Measurements from ENCODE around the gene FBXW9. TPM values are rescaled to one million over a fixed set of nuclear protein-coding genes. Genes with fewer than 3 reads are reported as not detected.

The FBXW9 gene
- total and polyA plus RNA-seq, 2 experiments from 2014 or later: 6.6 to 19.4 TPM

- no peaks in the 10 kb centered on the region for H4K20me1 ChIP-seq (replicated peaks; ENCODE audit: insufficient read depth)
- H3K4me1 ChIP-seq (ENCODE audit: insufficient read depth): no peaks in the 10 kb centered on the region
- H3K4me3 Mint-ChIP-seq: peak overlapping the region; percentile 71
- H3K36me3 ChIP-seq (ENCODE audit: insufficient read depth): no peaks in the 10 kb centered on the region
- 0 out of 2 replicates have a peak, but pooled peaks cover 5% of the 10 kb centered on the region for H3F3A ChIP-seq (replicated peaks; ENCODE audit: low read depth)
- H3K9me2 ChIP-seq (ENCODE audit: insufficient read depth): no peaks in the 10 kb centered on the region; the same call in 1 of the 2 replicates
- H3K27me3 ChIP-seq (ENCODE audit: insufficient read depth): no peaks in the 10 kb centered on the region
- H3K4me2 ChIP-seq: peak overlapping the region; percentile 70
- DNase-seq (ENCODE audit: low spot score) (peak; percentile 92), ATAC-seq (peak; percentile 96)
- no peak overlapping the region for H3K27ac ChIP-seq (ENCODE audit: low read depth)
- H3K36me3 Mint-ChIP-seq (ENCODE audit: low read depth): no peaks in the 10 kb centered on the region
- no peaks in the 10 kb centered on the region for H3K79me2 ChIP-seq (replicated peaks; ENCODE audit: insufficient read depth)
- H2AFZ ChIP-seq: peak overlapping the region; percentile 81; the same call in 1 of the 2 replicates
- H3K27me3 Mint-ChIP-seq (ENCODE audit: insufficient read depth, low read depth, poor library complexity): peaks cover 18% of the 10 kb centered on the region
- peak overlapping the region; percentile 53 for H3K4me3 ChIP-seq
- H3K27ac Mint-ChIP-seq: no peak overlapping the region
- no peaks in the 10 kb centered on the region; the same call in 2 of the 3 replicates for H3K4me1 Mint-ChIP-seq
- peak; percentile 74 to 92 for TF ChIP-seq CTCF (conservative IDR thresholded peaks at IDR 0.05; ENCODE audit: low read depth in 2 of 2)
- TF ChIP-seq JUNB (IDR thresholded peaks at IDR 0.05; ENCODE audit: unreplicated experiment): no peak
- TF ChIP-seq NANOG (IDR thresholded peaks at IDR 0.05; ENCODE audit: borderline replicate concordance): no peak
- peak; percentile 63; the same call in 1 of the 2 replicates for TF ChIP-seq CREB1 (CRISPR knock-in tag; IDR thresholded peaks at IDR 0.05; ENCODE audit: low read depth)
- peaks cover 2% of the 10 kb centered on the region; the same call in 1 of the 3 replicates for H3K9me3 Mint-ChIP-seq
Measured at GRCh38 chr19:12639901-12640613, 56.4 kb downstream of the FBXW9 start.

Small RNAs within 50 kb of the gene (small RNA-seq; reads per million reads assigned to genes)
- 324 reads per million, percentile 100 among the genes with 10 or more reads in this experiment for gene SNORD41 (ENCODE audit: low replicate concordance)

Other genes starting within 250 kb of the FBXW9 start
- 1.8 and 2.7 TPM in 2 replicates for gene ZNF709, start 211.8 kb downstream of the FBXW9 start, total RNA-seq (2014; rRNA removed; shearing (Covaris generic))
- gene ZNF709, start 211.8 kb downstream of the FBXW9 start, polyA plus RNA-seq (2016; fragmentation: Nextera tagmentation; extraction: Ambion mirVana): 0.82 and 0.94 TPM in 2 replicates
- gene ZNF564, start 145.1 kb downstream of the FBXW9 start, total RNA-seq (2014; rRNA removed; shearing (Covaris generic)): 8.6 and 8.9 TPM in 2 replicates
- gene ZNF564, start 145.1 kb downstream of the FBXW9 start, polyA plus RNA-seq (2016; fragmentation: Nextera tagmentation; extraction: Ambion mirVana): 5.8 and 7.1 TPM in 2 replicates
- gene ZNF490, start 85.8 kb downstream of the FBXW9 start, total RNA-seq (2014; rRNA removed; shearing (Covaris generic)): 7.3 and 8.5 TPM in 2 replicates
- gene ZNF490, start 85.8 kb downstream of the FBXW9 start, polyA plus RNA-seq (2016; fragmentation: Nextera tagmentation; extraction: Ambion mirVana): 1.3 and 1.4 TPM in 2 replicates
- 15.3 TPM in 2 replicates for gene ZNF791, start 85.7 kb downstream of the FBXW9 start, total RNA-seq (2014; rRNA removed; shearing (Covaris generic))
- 9.8 and 12.2 TPM in 2 replicates for gene ZNF791, start 85.7 kb downstream of the FBXW9 start, polyA plus RNA-seq (2016; fragmentation: Nextera tagmentation; extraction: Ambion mirVana)
- 60.8 and 73.8 TPM in 2 replicates for gene MAN2B1, start 29.9 kb downstream of the FBXW9 start, total RNA-seq (2014; rRNA removed; shearing (Covaris generic))
- gene MAN2B1, start 29.9 kb downstream of the FBXW9 start, polyA plus RNA-seq (2016; fragmentation: Nextera tagmentation; extraction: Ambion mirVana): 33.2 and 39.2 TPM in 2 replicates
- gene WDR83, start 29.8 kb downstream of the FBXW9 start, total RNA-seq (2014; rRNA removed; shearing (Covaris generic)): 12.5 and 31.6 TPM in 2 replicates
- gene WDR83, start 29.8 kb downstream of the FBXW9 start, polyA plus RNA-seq (2016; fragmentation: Nextera tagmentation; extraction: Ambion mirVana): 18.5 and 18.6 TPM in 2 replicates
- 126 and 141 TPM in 2 replicates for gene DHPS, start 14.8 kb downstream of the FBXW9 start, total RNA-seq (2014; rRNA removed; shearing (Covaris generic))
- 85.4 and 107 TPM in 2 replicates for gene DHPS, start 14.8 kb downstream of the FBXW9 start, polyA plus RNA-seq (2016; fragmentation: Nextera tagmentation; extraction: Ambion mirVana)
- not detected in 2 replicates for gene GNG14, start 8.6 kb downstream of the FBXW9 start, total RNA-seq (2014; rRNA removed; shearing (Covaris generic))
- not detected in 2 replicates for gene GNG14, start 8.6 kb downstream of the FBXW9 start, polyA plus RNA-seq (2016; fragmentation: Nextera tagmentation; extraction: Ambion mirVana)
- gene TNPO2, start 27.3 kb upstream of the FBXW9 start, total RNA-seq (2014; rRNA removed; shearing (Covaris generic)): 83.0 and 85.9 TPM in 2 replicates
- 35.8 and 37.1 TPM in 2 replicates for gene TNPO2, start 27.3 kb upstream of the FBXW9 start, polyA plus RNA-seq (2016; fragmentation: Nextera tagmentation; extraction: Ambion mirVana)
- 170 and 171 TPM in 2 replicates for gene TRIR, start 38.1 kb upstream of the FBXW9 start, total RNA-seq (2014; rRNA removed; shearing (Covaris generic))
- gene TRIR, start 38.1 kb upstream of the FBXW9 start, polyA plus RNA-seq (2016; fragmentation: Nextera tagmentation; extraction: Ambion mirVana): 254 and 257 TPM in 2 replicates
- 75.3 and 109 TPM in 2 replicates for gene GET3, start 40.9 kb upstream of the FBXW9 start, total RNA-seq (2014; rRNA removed; shearing (Covaris generic))
- gene GET3, start 40.9 kb upstream of the FBXW9 start, polyA plus RNA-seq (2016; fragmentation: Nextera tagmentation; extraction: Ambion mirVana): 89.5 and 90.4 TPM in 2 replicates
- gene BEST2, start 55.2 kb upstream of the FBXW9 start, total RNA-seq (2014; rRNA removed; shearing (Covaris generic)): 7.5 and 10.4 TPM in 2 replicates
- 1.2 and 1.3 TPM in 2 replicates for gene BEST2, start 55.2 kb upstream of the FBXW9 start, polyA plus RNA-seq (2016; fragmentation: Nextera tagmentation; extraction: Ambion mirVana)
- gene HOOK2, start 78.9 kb upstream of the FBXW9 start, total RNA-seq (2014; rRNA removed; shearing (Covaris generic)): 85.3 and 86.4 TPM in 2 replicates
- 46.9 and 56.9 TPM in 2 replicates for gene HOOK2, start 78.9 kb upstream of the FBXW9 start, polyA plus RNA-seq (2016; fragmentation: Nextera tagmentation; extraction: Ambion mirVana)
- 16.0 and 20.2 TPM in 2 replicates for gene JUNB, start 94.9 kb upstream of the FBXW9 start, total RNA-seq (2014; rRNA removed; shearing (Covaris generic))
- 7.7 and 7.8 TPM in 2 replicates for gene JUNB, start 94.9 kb upstream of the FBXW9 start, polyA plus RNA-seq (2016; fragmentation: Nextera tagmentation; extraction: Ambion mirVana)
- 465 and 486 TPM in 2 replicates for gene PRDX2, start 105.2 kb upstream of the FBXW9 start, total RNA-seq (2014; rRNA removed; shearing (Covaris generic))
- gene PRDX2, start 105.2 kb upstream of the FBXW9 start, polyA plus RNA-seq (2016; fragmentation: Nextera tagmentation; extraction: Ambion mirVana): 314 and 346 TPM in 2 replicates
- 0.38 TPM in 1 of 2 replicates, not detected in the other for gene THSD8, start 105.4 kb upstream of the FBXW9 start, total RNA-seq (2014; rRNA removed; shearing (Covaris generic))
- 38.5 and 42.2 TPM in 2 replicates for gene THSD8, start 105.4 kb upstream of the FBXW9 start, polyA plus RNA-seq (2016; fragmentation: Nextera tagmentation; extraction: Ambion mirVana)
- 62.6 and 68.2 TPM in 2 replicates for gene RNASEH2A, start 110.0 kb upstream of the FBXW9 start, total RNA-seq (2014; rRNA removed; shearing (Covaris generic))
- gene RNASEH2A, start 110.0 kb upstream of the FBXW9 start, polyA plus RNA-seq (2016; fragmentation: Nextera tagmentation; extraction: Ambion mirVana): 39.4 and 40.5 TPM in 2 replicates
- gene RTBDN, start 137.9 kb upstream of the FBXW9 start, total RNA-seq (2014; rRNA removed; shearing (Covaris generic)): 3.3 and 4.1 TPM in 2 replicates
- 4.4 and 4.6 TPM in 2 replicates for gene RTBDN, start 137.9 kb upstream of the FBXW9 start, polyA plus RNA-seq (2016; fragmentation: Nextera tagmentation; extraction: Ambion mirVana)
- gene MAST1, start 141.9 kb upstream of the FBXW9 start, total RNA-seq (2014; rRNA removed; shearing (Covaris generic)): 13.4 and 19.9 TPM in 2 replicates
- gene MAST1, start 141.9 kb upstream of the FBXW9 start, polyA plus RNA-seq (2016; fragmentation: Nextera tagmentation; extraction: Ambion mirVana): 8.9 and 13.9 TPM in 2 replicates
- gene DNASE2, start 184.8 kb upstream of the FBXW9 start, total RNA-seq (2014; rRNA removed; shearing (Covaris generic)): 27.3 and 35.0 TPM in 2 replicates
- 15.9 and 17.4 TPM in 2 replicates for gene DNASE2, start 184.8 kb upstream of the FBXW9 start, polyA plus RNA-seq (2016; fragmentation: Nextera tagmentation; extraction: Ambion mirVana)
- gene KLF1, start 190.6 kb upstream of the FBXW9 start, total RNA-seq (2014; rRNA removed; shearing (Covaris generic)): 1.1 and 1.4 TPM in 2 replicates
- 0.74 and 0.80 TPM in 2 replicates for gene KLF1, start 190.6 kb upstream of the FBXW9 start, polyA plus RNA-seq (2016; fragmentation: Nextera tagmentation; extraction: Ambion mirVana)
- gene GCDH, start 194.5 kb upstream of the FBXW9 start, total RNA-seq (2014; rRNA removed; shearing (Covaris generic)): 73.3 and 99.8 TPM in 2 replicates
- gene GCDH, start 194.5 kb upstream of the FBXW9 start, polyA plus RNA-seq (2016; fragmentation: Nextera tagmentation; extraction: Ambion mirVana): 51.5 and 54.1 TPM in 2 replicates
- 0.62 and 0.63 TPM in 2 replicates for gene SYCE2, start 222.7 kb upstream of the FBXW9 start, total RNA-seq (2014; rRNA removed; shearing (Covaris generic))
- gene SYCE2, start 222.7 kb upstream of the FBXW9 start, polyA plus RNA-seq (2016; fragmentation: Nextera tagmentation; extraction: Ambion mirVana): 1.9 and 2.9 TPM in 2 replicates
- 74.7 and 83.5 TPM in 2 replicates for gene FARSA, start 237.1 kb upstream of the FBXW9 start, total RNA-seq (2014; rRNA removed; shearing (Covaris generic))
- gene FARSA, start 237.1 kb upstream of the FBXW9 start, polyA plus RNA-seq (2016; fragmentation: Nextera tagmentation; extraction: Ambion mirVana): 86.4 and 86.5 TPM in 2 replicates
- gene CALR, start 242.0 kb upstream of the FBXW9 start, total RNA-seq (2014; rRNA removed; shearing (Covaris generic)): 724 and 760 TPM in 2 replicates
- 1,131 and 1,182 TPM in 2 replicates for gene CALR, start 242.0 kb upstream of the FBXW9 start, polyA plus RNA-seq (2016; fragmentation: Nextera tagmentation; extraction: Ambion mirVana)
- 67.0 and 69.7 TPM in 2 replicates for gene RAD23A, start 249.2 kb upstream of the FBXW9 start, total RNA-seq (2014; rRNA removed; shearing (Covaris generic))
- gene RAD23A, start 249.2 kb upstream of the FBXW9 start, polyA plus RNA-seq (2016; fragmentation: Nextera tagmentation; extraction: Ambion mirVana): 121 and 127 TPM in 2 replicates